ENCODE results near the gene PXDN. TPM values are rescaled to one million over a fixed set of nuclear protein-coding genes. Genes with fewer than 3 reads are reported as not detected.

Gene PXDN
- total and polyA plus RNA-seq, 9 of the 15 experiments (the other 6 are each of a cell fraction or from before 2014, with no cell fraction given) = 0.49 TPM; not detected in 8

GRCh38 chr2:1681017-1681318, 63.3 kb downstream of the PXDN start:
- no peak overlapping the region for H3K4me2 ChIP-seq (ENCODE audit: insufficient read depth, low read length)
- no peak overlapping the region for H3K9ac ChIP-seq (ENCODE audit: insufficient read depth in 1 of 2, low read depth in 2 of 2, low read length in 2 of 2)
- H3K9me3 ChIP-seq (replicated peaks; ENCODE audit: control insufficient read depth, insufficient read depth, low read depth, low read length) = no peaks in the 10 kb centered on the region
- H3K79me2 ChIP-seq (ENCODE audit: control insufficient read depth, insufficient read depth, low read length) = no peaks in the 10 kb centered on the region
- CTCF ChIA-PET (ENCODE audit: low intra/inter-chr PET ratio) = no interaction called here
- TF ChIP-seq FOXP4 (CRISPR knock-in tag; IDR thresholded peaks at IDR 0.05; ENCODE audit: borderline replicate concordance) (no peak), ZNF584 (CRISPR knock-in tag; IDR thresholded peaks at IDR 0.05; ENCODE audit: low read depth) (no peak), RAD21 (CRISPR knock-in tag; conservative IDR thresholded peaks at IDR 0.05 in 1 of 2, IDR thresholded peaks at IDR 0.05 in 1 of 2) (no peak), TSHZ1 (CRISPR knock-in tag; IDR thresholded peaks at IDR 0.05) (no peak), EWSR1 (IDR thresholded peaks at IDR 0.05; ENCODE audit: borderline replicate concordance, low read depth, partially characterized antibody) (no peak), FOSL1 (tag; conservative IDR thresholded peaks at IDR 0.05) (no peak), MCM3 (IDR thresholded peaks at IDR 0.05) (no peak)
- BruUV-seq (replicated peaks) = no TSS peak
- POLR2A ChIA-PET = no interaction called here
- no peaks in the 10 kb centered on the region for H3K4me1 ChIP-seq (replicated peaks in 1 of 2; ENCODE audit: control insufficient read depth in 2 of 2, insufficient read depth in 2 of 2, low read length in 2 of 2)
- FAIRE-seq (no peak), DNase-seq (ENCODE audit: extremely low read depth in 1 of 4, low spot score in 3 of 4) (no peak), ATAC-seq (no peak)
- no peak overlapping the region for H3K27ac ChIP-seq (ENCODE audit: extremely low read depth, low read depth, low read length)
- H4K20me1 ChIP-seq (replicated peaks; ENCODE audit: control insufficient read depth, insufficient read depth, low read length) = no peaks in the 10 kb centered on the region
- WGBS (ENCODE audit: insufficient coverage, low coverage, missing lambda C conversion rate) = 0% methylated on average over 3 of the region's 3 CpGs
- H3K9me1 ChIP-seq (ENCODE audit: control insufficient read depth, insufficient read depth, low read length) = no peaks in the 10 kb centered on the region
- H3K27me3 ChIP-seq (ENCODE audit: control insufficient read depth in 2 of 2, insufficient read depth in 2 of 2, low read length in 2 of 2) = peaks cover 0 to 44% of the 10 kb centered on the region in 2 experiments; a peak in 3 of 5 replicates
- H2AFZ ChIP-seq (ENCODE audit: low read depth, low read length) = no peak overlapping the region
- in situ Hi-C loops (cut with MboI) = no loop called here
- intact Hi-C loops (cut with micrococcal nuclease) = no loop called here
- no peaks in the 10 kb centered on the region for H3K36me3 ChIP-seq (ENCODE audit: control insufficient read depth, insufficient read depth, low read length)
- no peak overlapping the region for H3K4me3 ChIP-seq

All from K562 (cell line).